HG03521 (cell line): ENCODE measurements around the gene AASDHPPT.

Experiments
- ATAC-seq: cut with Tn5 transposase; IDR thresholded peaks from one replicate; pipeline ENCODE4 v1.9.1; 2021; ENCODE audit warnings: mild to moderate bottlenecking, moderate library complexity; ENCODE audit not compliant: unreplicated experiment

AASDHPPT gene

DNA sequence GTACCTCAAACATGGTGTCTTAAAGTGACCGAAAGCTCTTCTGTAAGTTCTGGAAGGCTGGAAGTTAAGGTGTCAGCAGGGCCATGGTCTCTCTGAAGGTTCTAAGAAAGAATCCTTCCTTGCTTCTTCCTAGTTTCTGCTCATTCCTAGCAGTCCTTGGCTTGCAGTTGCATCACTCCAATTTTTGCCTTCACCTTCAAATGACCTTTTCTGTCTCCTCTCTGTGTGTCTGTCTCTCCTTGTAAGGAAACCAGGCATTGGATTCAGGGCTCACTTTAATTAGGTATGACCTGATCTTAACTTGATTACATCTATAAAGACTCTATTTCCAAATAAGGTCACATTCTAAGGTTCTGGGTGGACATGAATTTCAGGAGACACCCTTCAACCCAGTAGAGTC is 8.7 kb downstream of the AASDHPPT start:
- no peak for ATAC-seq

DNA sequence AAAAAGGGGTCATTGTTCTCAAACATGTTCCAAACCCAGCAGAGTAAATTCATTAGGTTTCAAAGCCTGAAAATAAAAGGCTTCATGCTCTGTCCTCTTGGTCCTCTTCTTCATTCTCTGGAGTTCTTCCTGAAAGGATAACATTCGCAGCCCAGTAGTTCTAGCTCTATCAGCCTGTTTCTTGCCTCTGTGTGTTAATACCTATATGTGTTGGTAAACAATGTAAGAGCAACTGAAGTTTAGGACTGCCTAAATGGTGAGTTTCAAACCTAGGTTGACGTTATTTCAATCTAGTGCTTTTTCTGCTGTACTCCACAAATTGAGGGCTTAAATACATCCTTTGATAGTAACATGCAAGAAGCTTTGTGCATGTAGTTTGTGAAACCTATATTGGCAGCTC is 9.4 kb downstream of the AASDHPPT start:
- no peak for ATAC-seq

- ATAC-seq, result no peak
These were observed 10.5 kb downstream of the AASDHPPT start for GRCh38 chr11:106087815-106088435.

DNA sequence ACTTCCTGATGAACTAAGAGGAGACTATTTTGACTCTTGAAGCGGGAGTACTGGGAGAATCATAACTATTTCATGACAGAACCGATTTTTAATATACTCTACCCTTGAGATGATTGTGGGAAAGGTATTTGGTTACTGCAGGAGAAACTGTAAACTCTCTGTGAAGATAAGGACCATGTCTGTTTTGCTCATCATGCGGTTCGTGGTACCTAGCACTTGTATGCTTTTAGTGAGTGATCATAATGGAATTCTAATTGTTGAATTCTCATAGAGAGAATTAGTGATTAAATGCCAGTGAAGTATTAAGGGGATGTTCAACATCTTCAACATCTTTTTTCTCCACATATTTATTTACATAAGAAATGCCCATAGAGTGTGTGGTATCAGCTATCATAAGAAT is 11.4 kb downstream of the AASDHPPT start:
- no peak for ATAC-seq

GRCh38 chr11:106091480-106092123 is 14.1 kb downstream of the AASDHPPT start:
- peak; percentile 98 for ATAC-seq

DNA sequence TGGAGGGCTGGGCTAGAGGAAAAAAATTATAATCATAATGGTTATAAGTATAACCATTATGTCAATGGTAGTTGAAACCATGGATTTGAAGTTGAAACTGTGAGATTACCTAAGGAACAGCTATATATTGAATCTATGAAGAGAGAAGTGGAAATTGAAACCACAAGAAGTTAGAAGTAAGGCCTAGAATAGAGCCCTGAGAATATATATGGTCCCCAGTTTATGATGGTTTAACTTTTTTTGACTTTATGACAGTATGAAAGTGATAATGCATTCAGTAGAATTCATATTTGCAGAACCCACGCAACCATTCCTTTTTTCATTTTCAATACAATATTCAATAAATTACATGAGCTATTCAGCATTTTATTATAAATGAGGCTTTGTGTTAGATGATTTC is 15.0 kb downstream of the AASDHPPT start:
- no peak for ATAC-seq

- no peak for ATAC-seq
These were observed 21.6 kb downstream of the AASDHPPT start for GRCh38 chr11:106098893-106099553.

DNA sequence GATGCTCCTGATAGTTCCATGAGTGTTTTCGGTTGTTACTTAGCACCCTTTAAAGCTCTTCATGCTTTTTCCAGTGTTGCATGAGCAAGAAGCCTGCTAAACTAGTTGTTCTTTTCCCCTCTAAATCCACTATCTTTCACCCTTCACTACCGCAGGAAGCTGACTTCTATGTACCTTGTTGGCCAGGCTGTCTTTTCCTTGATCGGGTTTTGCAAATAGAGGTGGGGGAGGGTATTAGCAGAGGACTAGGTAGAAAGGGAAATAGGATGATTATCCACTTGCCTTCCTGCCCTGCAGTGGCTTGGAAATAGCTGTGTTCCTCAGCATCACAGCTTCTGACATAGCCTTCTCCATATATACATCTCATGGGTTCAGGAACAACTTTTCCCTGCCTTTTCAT is 23.9 kb downstream of the AASDHPPT start:
- ATAC-seq, result no peak

GRCh38 chr11:106101819-106102218 is 24.4 kb downstream of the AASDHPPT start:
- ATAC-seq, result no peak

DNA sequence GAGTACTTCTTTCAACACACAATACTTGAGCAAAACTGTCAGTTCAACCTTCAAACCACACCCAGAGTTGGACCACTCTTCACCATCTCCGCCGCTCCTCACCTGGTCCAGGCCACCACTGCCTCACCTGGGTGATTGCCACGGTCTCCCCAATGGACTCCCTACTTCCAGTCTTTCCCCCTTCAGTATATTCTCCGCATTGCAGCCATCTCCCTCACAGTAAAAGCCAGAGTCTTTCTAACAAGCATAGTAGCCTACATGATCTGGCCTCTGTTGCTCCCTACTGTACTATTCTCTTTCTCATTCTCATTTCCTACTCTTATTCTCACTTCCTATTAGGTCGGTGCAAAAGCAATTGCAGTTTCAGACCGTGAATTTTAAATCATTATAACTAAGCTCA is 28.5 kb downstream of the AASDHPPT start:
- ATAC-seq, result no peak

DNA sequence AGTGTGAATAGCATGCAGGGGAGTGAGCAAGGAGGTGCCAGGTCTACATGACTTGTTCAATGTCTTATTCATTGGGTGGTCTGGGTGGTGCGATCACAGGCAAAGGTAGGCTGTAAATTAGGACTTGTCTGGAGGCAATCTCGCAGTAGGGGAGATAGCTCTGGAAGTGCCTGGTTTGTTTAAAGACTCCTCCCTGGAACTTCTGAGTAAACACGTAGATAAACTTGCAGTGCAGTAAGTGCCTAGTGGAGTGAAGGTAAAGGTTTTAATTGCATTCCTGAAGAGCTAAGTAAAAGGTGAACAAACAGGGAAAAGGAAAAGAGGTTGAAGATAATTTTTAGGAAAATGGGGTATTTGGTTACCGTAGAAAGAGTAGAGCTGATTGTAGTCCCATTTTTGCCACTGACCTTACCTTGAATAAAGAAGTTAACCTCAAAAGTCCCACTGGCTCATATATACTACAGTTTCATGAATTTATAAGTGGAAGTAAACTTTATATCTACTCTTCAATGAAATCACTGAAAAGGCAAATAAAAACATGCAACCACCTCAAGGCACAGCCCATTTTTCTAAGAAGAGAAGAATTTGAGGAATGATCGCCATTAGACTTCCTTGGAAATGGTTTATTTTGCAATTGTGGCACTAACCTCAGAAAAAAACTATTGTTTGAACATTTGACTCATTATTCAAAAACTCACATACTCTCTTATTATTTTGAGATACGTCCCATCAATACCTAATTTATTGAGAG is 44.3 kb downstream of the AASDHPPT start:
- ATAC-seq, result no peak

DNA sequence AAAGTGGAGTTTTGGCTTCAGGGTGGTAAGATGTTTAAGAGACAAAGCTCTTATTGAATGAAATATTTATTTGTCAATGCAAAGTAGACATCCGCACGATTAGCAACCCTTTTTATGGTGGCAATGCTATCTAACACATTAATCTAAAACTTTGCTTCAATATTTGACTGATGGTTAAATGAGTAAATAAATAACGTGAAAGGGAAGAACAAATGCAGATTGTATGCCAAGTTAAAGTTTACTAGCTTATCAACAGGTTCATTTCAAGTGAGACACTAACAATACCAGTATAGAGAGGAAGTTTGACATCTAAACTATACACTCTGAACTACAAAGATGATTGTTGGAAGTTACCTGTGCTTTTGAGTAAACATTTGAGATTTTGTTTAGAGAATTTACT is 50.1 kb downstream of the AASDHPPT start:
- no peak for ATAC-seq

GRCh38 chr11:106128740-106129139 is 51.3 kb downstream of the AASDHPPT start:
- no peak for ATAC-seq

GRCh38 chr11:106131998-106132397 is 54.5 kb downstream of the AASDHPPT start:
- ATAC-seq, result no peak

DNA sequence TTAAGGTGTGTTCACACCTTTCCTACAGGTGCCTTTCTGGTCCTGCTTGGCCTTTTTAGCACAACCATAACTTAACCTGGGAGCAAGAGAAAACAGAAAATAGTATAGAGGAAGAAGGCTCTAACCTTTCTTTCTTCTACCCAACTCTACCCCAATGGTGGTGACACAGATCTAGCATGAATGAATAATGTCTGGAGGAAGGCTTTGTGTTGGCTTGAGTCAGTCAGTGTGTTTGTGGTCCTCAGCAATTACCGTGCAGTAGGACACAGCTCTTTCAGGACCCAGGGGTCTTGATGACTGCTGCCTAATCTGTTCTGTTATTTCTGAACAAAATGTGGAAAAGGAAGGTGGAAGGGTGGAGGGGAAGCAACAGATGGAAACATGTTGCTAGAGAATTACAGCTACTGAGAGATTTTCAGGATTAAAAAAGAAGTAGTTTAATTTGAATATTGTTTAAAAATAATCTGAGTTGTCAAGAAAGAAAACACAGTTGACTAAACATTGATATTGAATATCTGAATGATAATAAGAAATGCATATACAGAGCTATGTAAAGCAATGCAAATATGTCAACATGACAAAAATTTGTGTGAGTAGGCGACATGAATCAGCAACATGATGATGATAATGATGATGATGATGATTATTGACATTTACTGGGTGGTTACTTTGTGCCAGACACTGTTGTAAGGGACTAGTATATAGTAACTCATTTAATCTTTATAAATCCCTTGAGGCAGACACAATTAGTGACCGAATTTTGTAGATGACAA is 55.3 kb downstream of the AASDHPPT start:
- no peak for ATAC-seq

GRCh38 chr11:106133529-106133928 is 56.1 kb downstream of the AASDHPPT start:
- ATAC-seq, result no peak

GRCh38 chr11:106137061-106137460 is 59.6 kb downstream of the AASDHPPT start:
- no peak for ATAC-seq

DNA sequence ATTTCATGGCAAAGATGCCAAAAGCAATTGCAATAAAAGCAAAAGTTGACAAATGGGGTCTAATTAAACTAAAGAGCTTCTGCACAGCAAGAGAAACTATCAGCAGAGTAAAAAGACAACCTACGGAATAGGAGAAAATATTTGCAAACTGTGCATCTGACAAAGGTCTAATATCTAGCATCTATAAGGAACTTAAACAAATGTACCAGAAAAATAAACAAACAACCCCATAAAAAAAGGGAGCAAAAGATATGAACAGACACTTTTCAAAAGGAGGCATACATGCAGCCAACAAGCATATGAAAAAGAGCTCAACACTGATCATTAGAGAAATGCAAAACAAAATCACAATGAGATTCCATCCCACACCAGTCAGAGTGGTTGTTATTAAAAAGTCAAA is 60.3 kb downstream of the AASDHPPT start:
- no peak for ATAC-seq
